GM13977 (cell line): ENCODE measurements around the gene TRIM67.
"Not testable (repeated sequence)": the region's sequence is repeated elsewhere in the genome, so short reads cannot be mapped to it uniquely, and the experiment has no call there.

ENCODE experiments used
- DNase-seq: peaks from one replicate; pipeline ENCODE4 v3.0.0; 2012; ENCODE audit warnings: low spot score
- in situ Hi-C: fragments of 300-500 bp; cut with MboI; formaldehyde crosslinking; loops from one replicate; pipeline ENCODE4 v1.12.0; 2022; ENCODE audit warnings: low sequenced_read_pairs, low pct_unique_long_range_greater_than_20kb, mixed read lengths, inconsistent platforms; ENCODE audit not compliant: unreplicated experiment
- TF ChIP-seq, protein P1 (sequence below): IDR thresholded peaks from 2 replicates; pipeline ENCODE4 v1.5.1; 2012; ENCODE audit warnings: mild to moderate bottlenecking, control low read depth; ENCODE audit not compliant: insufficient read depth; ENCODE audit errors: extremely low read depth, missing control alignments

TRIM67 gene

DNA sequence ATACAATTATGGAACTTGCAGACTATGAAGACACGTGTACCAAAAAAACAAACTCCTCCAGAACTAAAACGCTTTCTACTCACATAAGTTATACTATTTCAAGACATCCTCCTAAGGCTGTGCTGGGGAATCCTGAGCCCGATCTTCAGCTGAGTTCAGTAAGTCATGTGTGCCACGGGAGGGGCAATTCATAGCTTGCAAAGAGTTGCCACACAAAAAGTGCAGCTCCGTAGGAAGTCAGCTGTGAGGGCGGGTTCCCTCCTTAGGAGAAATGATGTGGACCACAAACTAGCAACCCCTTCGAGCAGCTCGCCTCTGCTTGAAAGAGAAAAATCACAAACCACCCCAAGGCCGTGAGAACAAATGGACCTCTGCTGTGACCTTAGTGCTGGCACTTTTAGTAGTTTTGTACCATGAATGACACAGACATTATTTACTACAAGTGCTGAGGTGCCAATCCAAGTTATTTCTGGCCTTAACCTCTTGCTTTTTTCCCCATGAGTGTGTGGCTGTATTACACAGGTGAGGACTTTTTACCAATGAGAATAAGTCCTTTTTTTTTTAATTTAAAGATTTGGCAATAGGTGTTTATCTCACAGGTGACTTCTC is 35.8 kb upstream of the TRIM67 start:
- in situ Hi-C loops, result no loop called here
- no peak for DNase-seq
- TF ChIP-seq, protein P1, sequence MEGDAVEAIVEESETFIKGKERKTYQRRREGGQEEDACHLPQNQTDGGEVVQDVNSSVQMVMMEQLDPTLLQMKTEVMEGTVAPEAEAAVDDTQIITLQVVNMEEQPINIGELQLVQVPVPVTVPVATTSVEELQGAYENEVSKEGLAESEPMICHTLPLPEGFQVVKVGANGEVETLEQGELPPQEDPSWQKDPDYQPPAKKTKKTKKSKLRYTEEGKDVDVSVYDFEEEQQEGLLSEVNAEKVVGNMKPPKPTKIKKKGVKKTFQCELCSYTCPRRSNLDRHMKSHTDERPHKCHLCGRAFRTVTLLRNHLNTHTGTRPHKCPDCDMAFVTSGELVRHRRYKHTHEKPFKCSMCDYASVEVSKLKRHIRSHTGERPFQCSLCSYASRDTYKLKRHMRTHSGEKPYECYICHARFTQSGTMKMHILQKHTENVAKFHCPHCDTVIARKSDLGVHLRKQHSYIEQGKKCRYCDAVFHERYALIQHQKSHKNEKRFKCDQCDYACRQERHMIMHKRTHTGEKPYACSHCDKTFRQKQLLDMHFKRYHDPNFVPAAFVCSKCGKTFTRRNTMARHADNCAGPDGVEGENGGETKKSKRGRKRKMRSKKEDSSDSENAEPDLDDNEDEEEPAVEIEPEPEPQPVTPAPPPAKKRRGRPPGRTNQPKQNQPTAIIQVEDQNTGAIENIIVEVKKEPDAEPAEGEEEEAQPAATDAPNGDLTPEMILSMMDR, result no peak

DNA sequence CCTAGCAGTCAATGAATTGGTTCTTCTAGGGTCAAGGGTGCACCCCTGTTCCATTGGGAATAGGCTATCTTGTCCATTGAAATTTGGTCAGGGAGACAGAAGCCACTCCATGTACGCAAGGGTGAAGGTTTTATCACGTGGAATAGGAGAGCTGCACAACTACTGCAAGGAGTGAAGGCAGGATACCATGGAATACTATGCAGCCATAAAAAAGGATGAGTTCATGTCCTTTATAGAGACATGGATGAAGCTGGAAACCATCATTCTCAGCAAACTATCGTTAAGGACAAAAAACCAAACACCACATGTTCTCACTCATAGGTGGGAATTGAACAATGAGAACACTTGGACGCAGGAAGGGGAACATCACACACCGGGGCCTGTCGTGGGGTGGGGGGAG is 34.8 kb upstream of the TRIM67 start:
- in situ Hi-C loops, DNase-seq: not testable (repeated sequence)

DNA sequence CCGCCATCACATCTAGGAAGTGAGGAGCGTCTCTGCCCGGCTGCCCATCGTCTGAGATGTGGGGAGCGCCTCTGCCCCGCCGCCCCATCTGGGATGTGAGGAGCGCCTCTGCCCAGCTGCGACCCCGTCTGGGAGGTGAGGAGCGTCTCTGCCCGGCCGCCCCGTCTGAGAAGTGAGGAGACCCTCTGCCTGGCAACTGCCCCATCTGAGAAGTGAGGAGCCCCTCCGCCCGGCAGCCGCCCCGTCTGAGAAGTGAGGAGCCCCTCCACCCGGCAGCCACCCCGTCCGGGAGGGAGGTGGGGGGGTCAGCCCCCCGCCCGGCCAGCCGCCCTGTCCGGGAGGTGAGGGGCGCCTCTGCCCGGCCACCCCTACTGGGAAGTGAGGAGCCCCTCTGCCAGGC is 33.4 kb upstream of the TRIM67 start:
- DNase-seq, in situ Hi-C loops: not testable (repeated sequence)

DNA sequence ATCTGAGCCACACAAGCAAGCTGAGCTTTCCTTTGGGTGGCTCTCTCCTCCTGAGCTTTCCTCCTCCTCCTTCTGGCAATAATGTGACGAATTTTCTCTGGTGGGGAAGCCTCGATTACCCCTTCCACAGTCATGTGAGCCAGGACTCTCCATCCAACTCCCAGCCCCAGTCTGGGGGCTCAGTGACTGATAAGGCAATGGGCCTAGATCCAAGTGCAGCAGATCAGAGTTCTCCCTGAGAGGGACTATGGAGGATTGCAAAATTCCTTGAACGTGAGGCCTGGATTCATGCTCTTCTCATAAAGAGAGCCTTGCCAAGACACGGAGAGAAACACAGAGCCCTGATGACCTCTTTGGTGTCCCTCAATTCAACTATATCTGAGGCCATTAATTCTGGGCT is 31.3 kb upstream of the TRIM67 start:
- TF ChIP-seq, protein P1, result no peak
- in situ Hi-C loops, result no loop called here
- DNase-seq, result no peak

DNA sequence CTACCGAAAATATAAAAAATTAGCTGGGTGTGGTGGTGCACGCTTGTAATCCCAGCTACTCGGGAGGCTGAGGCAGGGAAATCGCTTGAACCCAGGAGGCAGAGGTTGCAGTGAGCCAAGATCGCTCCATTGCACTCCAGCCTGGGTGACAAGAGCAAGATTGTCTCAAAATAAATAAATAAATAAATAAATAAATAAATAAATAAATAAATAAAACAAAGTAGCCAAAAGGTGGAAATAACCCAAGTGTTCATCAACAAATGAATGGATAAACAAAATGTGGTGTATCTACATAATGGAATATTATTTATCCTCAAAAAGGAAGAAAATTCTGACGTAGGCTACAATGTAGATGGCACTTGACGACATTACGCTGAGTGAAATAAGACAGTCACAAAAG is 29.3 kb upstream of the TRIM67 start:
- DNase-seq, in situ Hi-C loops: not testable (repeated sequence)

DNA sequence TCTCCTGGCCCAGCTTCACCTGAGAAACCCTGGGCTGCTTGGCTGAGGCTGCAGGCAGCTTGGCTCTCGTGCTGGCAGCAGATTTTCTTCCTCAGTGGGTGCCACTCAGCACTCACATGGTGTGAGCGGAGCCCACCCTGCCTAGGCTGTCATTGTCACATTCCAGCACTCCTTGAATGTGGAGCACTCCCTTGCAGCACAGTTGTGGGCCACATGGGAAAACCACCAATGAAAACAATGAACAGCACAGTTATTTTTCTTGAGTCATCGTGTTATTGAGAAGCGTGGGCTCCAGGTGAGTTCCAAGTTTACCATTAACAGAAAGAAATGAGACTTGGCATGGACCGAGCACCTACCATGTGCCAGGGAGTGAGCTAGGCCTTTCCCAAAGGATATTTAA is 27.2 kb upstream of the TRIM67 start:
- in situ Hi-C loops, result no loop called here
- TF ChIP-seq, protein P1, result no peak
- no peak for DNase-seq

DNA sequence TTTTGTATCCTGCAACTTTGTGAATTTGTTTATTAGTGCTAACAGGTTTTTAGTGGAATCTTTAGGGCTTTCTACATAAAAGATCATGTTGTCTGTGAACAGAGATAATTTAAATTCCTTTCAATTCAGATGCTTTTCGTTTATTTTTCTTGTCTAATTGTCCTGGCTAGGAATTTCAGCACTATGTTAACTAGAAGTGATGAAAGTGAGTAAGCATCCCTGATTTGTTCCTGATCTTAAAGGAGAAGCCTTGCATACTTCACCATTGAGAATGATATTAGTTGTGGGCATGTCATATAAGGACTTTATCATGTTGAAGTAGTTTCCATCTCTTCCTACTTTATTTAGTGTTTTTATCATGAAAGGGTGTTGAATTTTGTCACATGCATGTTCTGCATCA is 23.6 kb upstream of the TRIM67 start:
- in situ Hi-C loops, result no loop called here
- TF ChIP-seq, protein P1, result no peak
- no peak for DNase-seq

DNA sequence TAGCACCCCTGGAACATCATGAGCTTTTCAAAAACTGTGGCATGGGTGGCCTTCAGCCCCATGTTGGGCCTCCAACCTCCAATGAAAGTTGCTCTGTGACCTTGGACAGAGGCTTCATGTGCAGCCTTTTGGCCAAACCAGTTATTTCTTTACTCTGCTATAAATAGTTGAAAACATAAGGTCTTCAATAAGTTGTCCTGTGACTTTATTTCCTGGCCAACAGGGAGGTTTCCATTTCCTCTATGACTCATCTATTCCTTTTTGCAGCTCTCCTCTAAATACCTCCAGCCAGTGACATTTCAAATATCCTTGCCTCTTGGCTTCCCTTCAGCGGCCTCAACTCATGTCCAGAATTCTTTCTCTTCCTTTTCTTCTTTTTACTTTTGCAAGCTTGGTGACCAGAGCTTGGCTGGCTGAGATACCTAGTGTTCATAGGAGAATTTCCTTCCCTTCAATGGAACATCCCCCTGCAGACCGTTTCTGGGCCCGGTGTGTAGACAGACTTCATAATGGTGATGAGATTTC is 22.7 kb upstream of the TRIM67 start:
- TF ChIP-seq, protein P1, result no peak
- in situ Hi-C loops, result no loop called here
- DNase-seq, result no peak
